Measurements from ENCODE around the gene MEX3D.
A peak's percentile ranks its signal among the peaks of the same experiment; 100 is the strongest.

Gene MEX3D

GRCh38 chr19:1593501-1593772 is 25.3 kb upstream of the MEX3D start:
- Histone ChIP-seq H3K27ac (ENCODE audit: low read depth in 2 of 2, low read length in 2 of 2) (no peak overlapping the region), H3K4me1 (ENCODE audit: control insufficient read depth in 2 of 2, insufficient read depth in 2 of 2, low read length in 2 of 2) (peaks cover 13 to 15% of the 10 kb centered on the region in 2 donors)

GRCh38 chr19:1592755-1593500 is 24.8 kb upstream of the MEX3D start, which contains the start of gene MBD3:
TSS of gene MBD3 (minus strand) at chr19:1592865. CDS start at chr19:1592631, 234 bp downstream.
- Histone ChIP-seq H3K36me3 (ENCODE audit: control insufficient read depth in 2 of 2, insufficient read depth in 2 of 2, low read length in 2 of 2) (peaks cover 9 to 21% of the 10 kb centered on the region in 2 donors), H3K27ac (ENCODE audit: low read depth in 2 of 2, low read length in 2 of 2) (peak within 1 kb of the TSS; percentile 91 to 92), H3K9me3 (ENCODE audit: control insufficient read depth in 2 of 2, low read length in 2 of 2) (no peaks in the 10 kb centered on the region), H3K4me1 (ENCODE audit: control insufficient read depth in 2 of 2, insufficient read depth in 2 of 2, low read length in 2 of 2) (peaks cover 13 to 15% of the 10 kb centered on the region in 2 donors), H3K9ac (ENCODE audit: low read depth in 1 of 2, low read length in 2 of 2) (peak within 1 kb of the TSS; percentile 74 to 90), H3K4me3 (ENCODE audit: low read length in 2 of 2) (peak within 1 kb of the TSS; percentile 86 to 87), H3K27me3 (ENCODE audit: control insufficient read depth in 2 of 2, insufficient read depth in 2 of 2, low read length in 2 of 2) (no peaks in the 10 kb centered on the region)

More at GRCh38 chr19:1593501-1593772, 25.3 kb upstream of the MEX3D start:
- Histone ChIP-seq H3K9ac (ENCODE audit: low read depth in 1 of 2, low read length in 2 of 2) (peak overlapping the region in 1 of 2 donors; percentile 74), H3K4me3 (ENCODE audit: low read length in 2 of 2) (peak overlapping the region; percentile 85 to 87), H3K9me3 (ENCODE audit: control insufficient read depth in 2 of 2, low read length in 2 of 2) (no peaks in the 10 kb centered on the region), H3K36me3 (ENCODE audit: control insufficient read depth in 2 of 2, insufficient read depth in 2 of 2, low read length in 2 of 2) (peaks cover 12 to 24% of the 10 kb centered on the region in 2 donors), H3K27me3 (ENCODE audit: control insufficient read depth in 2 of 2, insufficient read depth in 2 of 2, low read length in 2 of 2) (no peaks in the 10 kb centered on the region)

- Histone ChIP-seq H3K36me3 (ENCODE audit: control insufficient read depth in 2 of 2, insufficient read depth in 2 of 2, low read length in 2 of 2) (peaks cover 2 to 13% of the 10 kb centered on the region in 2 donors), H3K9ac (ENCODE audit: low read depth in 1 of 2, low read length in 2 of 2) (peak overlapping the region; percentile 74 to 90), H3K9me3 (ENCODE audit: control insufficient read depth in 2 of 2, low read length in 2 of 2) (no peaks in the 10 kb centered on the region), H3K4me1 (ENCODE audit: control insufficient read depth in 2 of 2, insufficient read depth in 2 of 2, low read length in 2 of 2) (peaks cover 13 to 15% of the 10 kb centered on the region in 2 donors), H3K27ac (ENCODE audit: low read depth in 2 of 2, low read length in 2 of 2) (peak overlapping the region; percentile 91 to 92), H3K4me3 (ENCODE audit: low read length in 2 of 2) (peak overlapping the region; percentile 75 to 86), H3K27me3 (ENCODE audit: control insufficient read depth in 2 of 2, insufficient read depth in 2 of 2, low read length in 2 of 2) (no peaks in the 10 kb centered on the region)
Observed at GRCh38 chr19:1592024-1592754, 24.1 kb upstream of the MEX3D start.

- Histone ChIP-seq H3K27me3 (ENCODE audit: control insufficient read depth in 2 of 2, insufficient read depth in 2 of 2, low read length in 2 of 2) (no peaks in the 10 kb centered on the region), H3K9me3 (ENCODE audit: control insufficient read depth in 2 of 2, low read length in 2 of 2) (no peaks in the 10 kb centered on the region), H3K4me1 (ENCODE audit: control insufficient read depth in 2 of 2, insufficient read depth in 2 of 2, low read length in 2 of 2) (peaks cover 13 to 15% of the 10 kb centered on the region in 2 donors), H3K9ac (ENCODE audit: low read depth in 1 of 2, low read length in 2 of 2) (peak overlapping the region; percentile 74 to 90), H3K36me3 (ENCODE audit: control insufficient read depth in 2 of 2, insufficient read depth in 2 of 2, low read length in 2 of 2) (peaks cover 0 to 7% of the 10 kb centered on the region in 2 donors), H3K4me3 (ENCODE audit: low read length in 2 of 2) (peak overlapping the region; percentile 75 to 86), H3K27ac (ENCODE audit: low read depth in 2 of 2, low read length in 2 of 2) (peak overlapping the region; percentile 91 to 92)
Observed at GRCh38 chr19:1591421-1592023, 23.4 kb upstream of the MEX3D start.

GRCh38 chr19:1590641-1591397 is 22.7 kb upstream of the MEX3D start:
- Histone ChIP-seq H3K36me3 (ENCODE audit: control insufficient read depth in 2 of 2, insufficient read depth in 2 of 2, low read length in 2 of 2) (peaks cover 0 to 3% of the 10 kb centered on the region in 2 donors), H3K4me1 (ENCODE audit: control insufficient read depth in 2 of 2, insufficient read depth in 2 of 2, low read length in 2 of 2) (peaks cover 13 to 15% of the 10 kb centered on the region in 2 donors), H3K9ac (ENCODE audit: low read depth in 1 of 2, low read length in 2 of 2) (peak overlapping the region; percentile 74 to 90), H3K27me3 (ENCODE audit: control insufficient read depth in 2 of 2, insufficient read depth in 2 of 2, low read length in 2 of 2) (no peaks in the 10 kb centered on the region), H3K4me3 (ENCODE audit: low read length in 2 of 2) (peak overlapping the region; percentile 75 to 86), H3K27ac (ENCODE audit: low read depth in 2 of 2, low read length in 2 of 2) (no peak overlapping the region), H3K9me3 (ENCODE audit: control insufficient read depth in 2 of 2, low read length in 2 of 2) (no peaks in the 10 kb centered on the region)

GRCh38 chr19:1587872-1588271 is 19.7 kb upstream of the MEX3D start:
- Histone ChIP-seq H3K27me3 (ENCODE audit: control insufficient read depth in 2 of 2, insufficient read depth in 2 of 2, low read length in 2 of 2) (no peaks in the 10 kb centered on the region), H3K9me3 (ENCODE audit: control insufficient read depth in 2 of 2, low read length in 2 of 2) (no peaks in the 10 kb centered on the region), H3K9ac (ENCODE audit: low read depth in 1 of 2, low read length in 2 of 2) (no peak overlapping the region), H3K4me3 (ENCODE audit: low read length in 2 of 2) (no peak overlapping the region), H3K27ac (ENCODE audit: low read depth in 2 of 2, low read length in 2 of 2) (no peak overlapping the region), H3K4me1 (ENCODE audit: control insufficient read depth in 2 of 2, insufficient read depth in 2 of 2, low read length in 2 of 2) (peaks cover 10 to 11% of the 10 kb centered on the region in 2 donors), H3K36me3 (ENCODE audit: control insufficient read depth in 2 of 2, insufficient read depth in 2 of 2, low read length in 2 of 2) (peaks cover 3 to 6% of the 10 kb centered on the region in 2 donors)

GRCh38 chr19:1585243-1585580 is 17.1 kb upstream of the MEX3D start:
- H3K9me3 ChIP-seq (ENCODE audit: control insufficient read depth in 2 of 2, low read length in 2 of 2), result no peaks in the 10 kb centered on the region

GRCh38 chr19:1584500-1585242 is 16.5 kb upstream of the MEX3D start:
- Histone ChIP-seq H3K4me1 (ENCODE audit: control insufficient read depth in 2 of 2, insufficient read depth in 2 of 2, low read length in 2 of 2) (no peaks in the 10 kb centered on the region), H3K4me3 (ENCODE audit: low read length in 2 of 2) (no peak overlapping the region), H3K9ac (ENCODE audit: low read depth in 1 of 2, low read length in 2 of 2) (no peak overlapping the region), H3K27me3 (ENCODE audit: control insufficient read depth in 2 of 2, insufficient read depth in 2 of 2, low read length in 2 of 2) (no peaks in the 10 kb centered on the region), H3K27ac (ENCODE audit: low read depth in 2 of 2, low read length in 2 of 2) (no peak overlapping the region), H3K9me3 (ENCODE audit: control insufficient read depth in 2 of 2, low read length in 2 of 2) (no peaks in the 10 kb centered on the region), H3K36me3 (ENCODE audit: control insufficient read depth in 2 of 2, insufficient read depth in 2 of 2, low read length in 2 of 2) (peaks cover 19 to 26% of the 10 kb centered on the region in 2 donors)

More at GRCh38 chr19:1585243-1585580, 17.1 kb upstream of the MEX3D start:
- H3K4me3 ChIP-seq (ENCODE audit: low read length in 2 of 2), result no peak overlapping the region
- no peak overlapping the region for H3K9ac ChIP-seq (ENCODE audit: low read depth in 1 of 2, low read length in 2 of 2)
- peaks cover 18 to 26% of the 10 kb centered on the region in 2 donors for H3K36me3 ChIP-seq (ENCODE audit: control insufficient read depth in 2 of 2, insufficient read depth in 2 of 2, low read length in 2 of 2)
- no peak overlapping the region for H3K27ac ChIP-seq (ENCODE audit: low read depth in 2 of 2, low read length in 2 of 2)
- no peaks in the 10 kb centered on the region for H3K4me1 ChIP-seq (ENCODE audit: control insufficient read depth in 2 of 2, insufficient read depth in 2 of 2, low read length in 2 of 2)
- H3K27me3 ChIP-seq (ENCODE audit: control insufficient read depth in 2 of 2, insufficient read depth in 2 of 2, low read length in 2 of 2), result no peaks in the 10 kb centered on the region

GRCh38 chr19:1582201-1582600 is 14.1 kb upstream of the MEX3D start:
- Histone ChIP-seq H3K27me3 (ENCODE audit: control insufficient read depth in 2 of 2, insufficient read depth in 2 of 2, low read length in 2 of 2) (no peaks in the 10 kb centered on the region), H3K36me3 (ENCODE audit: control insufficient read depth in 2 of 2, insufficient read depth in 2 of 2, low read length in 2 of 2) (peaks cover 23 to 26% of the 10 kb centered on the region in 2 donors), H3K9me3 (ENCODE audit: control insufficient read depth in 2 of 2, low read length in 2 of 2) (no peaks in the 10 kb centered on the region), H3K27ac (ENCODE audit: low read depth in 2 of 2, low read length in 2 of 2) (no peak overlapping the region), H3K4me3 (ENCODE audit: low read length in 2 of 2) (no peak overlapping the region), H3K4me1 (ENCODE audit: control insufficient read depth in 2 of 2, insufficient read depth in 2 of 2, low read length in 2 of 2) (no peaks in the 10 kb centered on the region), H3K9ac (ENCODE audit: low read depth in 1 of 2, low read length in 2 of 2) (no peak overlapping the region)
